ENCODE data around the gene TBC1D4.

DNA sequence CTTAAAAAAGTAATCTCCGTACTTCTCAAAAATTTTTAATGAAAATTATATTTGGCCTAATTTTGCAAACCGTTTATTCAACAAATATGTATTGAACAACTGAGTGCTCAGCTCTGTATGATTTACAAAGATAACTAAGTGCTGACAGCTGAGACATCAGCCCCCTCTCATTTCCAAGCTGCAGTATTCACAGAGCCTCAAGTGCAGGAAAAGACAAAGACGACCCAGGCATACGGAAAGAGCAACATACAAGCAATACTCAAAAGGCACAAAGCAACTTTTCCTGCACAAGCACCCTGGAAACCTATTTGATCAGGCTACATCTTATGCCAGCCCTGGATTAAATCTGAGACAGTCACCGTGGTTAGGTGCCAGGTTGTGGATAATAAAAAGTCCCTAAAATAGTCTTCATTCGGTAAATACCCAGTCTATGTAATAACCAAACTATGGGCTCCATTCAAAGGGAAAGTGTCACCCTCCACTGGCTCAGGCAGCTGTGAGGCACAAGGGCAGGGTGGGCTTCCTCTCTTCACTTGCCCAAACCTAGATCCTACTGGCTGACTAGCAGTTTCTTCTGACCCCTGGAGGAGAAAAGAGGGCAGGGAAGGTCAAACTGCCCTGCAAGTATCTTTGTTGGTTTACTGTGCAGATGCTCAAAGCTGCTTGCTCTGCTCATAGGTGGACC, 65.5 kb downstream of the TBC1D4 start:
- TF ChIP-seq RAD51 (IDR thresholded peaks at IDR 0.05) (no peak), POLR2A (IDR thresholded peaks at IDR 0.05; ENCODE audit: low read depth, low read length) (no peak), CBX3 (IDR thresholded peaks at IDR 0.05; ENCODE audit: borderline replicate concordance, low read depth) (no peak)

Data from GM12878 (cell line).